Measurements from ENCODE around the gene CDC14B.

DNA sequence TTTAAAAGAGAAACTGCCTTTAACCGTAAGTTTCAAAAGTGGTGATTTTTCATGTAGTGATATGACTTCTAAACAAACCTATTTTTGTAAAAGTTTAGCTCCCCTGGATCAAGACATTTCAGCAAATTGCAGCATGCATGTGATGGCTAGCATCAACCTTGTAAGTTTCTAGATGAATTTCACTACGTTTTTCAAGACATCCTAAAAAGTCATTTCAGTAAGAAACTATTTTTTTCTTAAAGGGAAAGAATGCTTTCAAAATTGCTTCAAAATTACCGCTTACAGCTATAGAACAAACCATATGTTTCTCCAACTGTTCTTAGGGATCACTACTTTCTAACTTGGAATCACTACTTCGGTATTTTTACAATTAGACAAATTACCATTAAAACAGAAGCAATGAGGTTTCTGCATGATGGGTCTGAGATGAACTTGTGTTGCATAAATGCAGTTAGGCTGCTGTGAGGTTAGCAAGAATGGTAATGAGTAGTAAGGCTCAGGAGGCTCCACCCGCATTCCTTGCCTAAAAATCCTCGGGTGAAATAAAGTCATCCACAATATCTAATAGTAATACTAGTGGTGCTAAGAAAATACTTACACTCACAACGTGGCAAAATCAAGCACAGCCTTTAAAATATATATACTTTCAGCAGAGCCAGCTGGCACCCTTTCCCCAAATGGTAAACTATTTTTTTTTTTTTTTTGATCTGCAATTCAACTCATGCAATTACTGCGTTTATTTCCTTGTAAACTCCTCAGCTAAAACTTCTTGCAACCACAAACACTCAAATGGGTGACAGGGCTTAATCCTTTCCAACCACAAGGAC, 53.8 kb downstream of the CDC14B start:
- TF ChIP-seq, protein P1, sequence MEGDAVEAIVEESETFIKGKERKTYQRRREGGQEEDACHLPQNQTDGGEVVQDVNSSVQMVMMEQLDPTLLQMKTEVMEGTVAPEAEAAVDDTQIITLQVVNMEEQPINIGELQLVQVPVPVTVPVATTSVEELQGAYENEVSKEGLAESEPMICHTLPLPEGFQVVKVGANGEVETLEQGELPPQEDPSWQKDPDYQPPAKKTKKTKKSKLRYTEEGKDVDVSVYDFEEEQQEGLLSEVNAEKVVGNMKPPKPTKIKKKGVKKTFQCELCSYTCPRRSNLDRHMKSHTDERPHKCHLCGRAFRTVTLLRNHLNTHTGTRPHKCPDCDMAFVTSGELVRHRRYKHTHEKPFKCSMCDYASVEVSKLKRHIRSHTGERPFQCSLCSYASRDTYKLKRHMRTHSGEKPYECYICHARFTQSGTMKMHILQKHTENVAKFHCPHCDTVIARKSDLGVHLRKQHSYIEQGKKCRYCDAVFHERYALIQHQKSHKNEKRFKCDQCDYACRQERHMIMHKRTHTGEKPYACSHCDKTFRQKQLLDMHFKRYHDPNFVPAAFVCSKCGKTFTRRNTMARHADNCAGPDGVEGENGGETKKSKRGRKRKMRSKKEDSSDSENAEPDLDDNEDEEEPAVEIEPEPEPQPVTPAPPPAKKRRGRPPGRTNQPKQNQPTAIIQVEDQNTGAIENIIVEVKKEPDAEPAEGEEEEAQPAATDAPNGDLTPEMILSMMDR (conservative IDR thresholded peaks at IDR 0.05; ENCODE audit: low read length): no peak
- no peak for TF ChIP-seq EZH2phosphoT487 (IDR thresholded peaks at IDR 0.05; ENCODE audit: borderline replicate concordance)

Measured in Loucy (cell line).